Measurements from ENCODE around the gene VPS26A.

- TF ChIP-seq POLR2A (IDR thresholded peaks at IDR 0.05; ENCODE audit: low read depth, low read length) (no peak), POLR2AphosphoS5 (IDR thresholded peaks at IDR 0.05; ENCODE audit: low read depth, low read length) (no peak), TAF1 (IDR thresholded peaks at IDR 0.05; ENCODE audit: borderline replicate concordance, low read depth, low read length) (no peak)
These were observed 21.9 kb downstream of the VPS26A start for GRCh38 chr10:69145864-69146263.

Data from GM12892 (cell line).